Lower lobe of right lung (tissue), 2 donors: ENCODE measurements around the gene NFASC. TPM values are rescaled to one million over a fixed set of nuclear protein-coding genes. Genes with fewer than 3 reads are reported as not detected.

ENCODE experiments used
- ATAC-seq, 2 donors: fragments of 200-7000 bp; cut with Tn5 transposase; one replicate each; pipeline ENCODE4 v1.9.1; 2020 to 2022; ENCODE audit warnings: mild to moderate bottlenecking in 2 of 2, moderate library complexity in 2 of 2
- DNase-seq: peaks from one replicate; pipeline ENCODE4 v3.0.0-alpha.2; 2020
- H3K27ac ChIP-seq: fragments of 200-600 bp; one replicate; pipeline ENCODE4 v1.8.0; 2022
- H3K27me3 ChIP-seq: fragments of 200-600 bp; one replicate; pipeline ENCODE4 v1.8.0; 2022; ENCODE audit warnings: low read depth
- H3K36me3 ChIP-seq: fragments of 200-600 bp; one replicate; pipeline ENCODE4 v1.8.0; 2022; ENCODE audit warnings: mild to moderate bottlenecking
- H3K4me1 ChIP-seq: fragments of 200-600 bp; one replicate; pipeline ENCODE4 v1.8.0; 2022
- H3K4me3 ChIP-seq: fragments of 200-600 bp; one replicate; pipeline ENCODE4 v1.8.0; 2022; ENCODE audit warnings: mild to moderate bottlenecking
- H3K9me3 ChIP-seq: fragments of 200-600 bp; one replicate; pipeline ENCODE4 v1.8.0; 2022
- intact Hi-C: fragments of 100-400 bp; cut with DNase I; formaldehyde crosslinking; loops from one replicate; pipeline ENCODE4 v1.11.0; 2022
- total RNA-seq: library from RNA; stranded (reverse); fragmentation: NEBNext Ultra II Directional; extraction: Animal tissue kit (Norgen Biotek cat#: 25700); gene quantifications from one replicate; pipeline ENCODE4 v1.2.1, GENCODE V29; 2021
- TF ChIP-seq, protein P1 (sequence below): fragments of 200-600 bp; IDR thresholded peaks from one replicate; pipeline ENCODE4 v1.8.0; 2022; ENCODE audit warnings: antibody characterized with exemption, mild to moderate bottlenecking
- donor health status: DM: no; HTN: yes; CAD: no; lungs with severe emphysema.

Gene NFASC
- total RNA-seq, 1 donor from 2014 or later: 12.2 TPM

DNA sequence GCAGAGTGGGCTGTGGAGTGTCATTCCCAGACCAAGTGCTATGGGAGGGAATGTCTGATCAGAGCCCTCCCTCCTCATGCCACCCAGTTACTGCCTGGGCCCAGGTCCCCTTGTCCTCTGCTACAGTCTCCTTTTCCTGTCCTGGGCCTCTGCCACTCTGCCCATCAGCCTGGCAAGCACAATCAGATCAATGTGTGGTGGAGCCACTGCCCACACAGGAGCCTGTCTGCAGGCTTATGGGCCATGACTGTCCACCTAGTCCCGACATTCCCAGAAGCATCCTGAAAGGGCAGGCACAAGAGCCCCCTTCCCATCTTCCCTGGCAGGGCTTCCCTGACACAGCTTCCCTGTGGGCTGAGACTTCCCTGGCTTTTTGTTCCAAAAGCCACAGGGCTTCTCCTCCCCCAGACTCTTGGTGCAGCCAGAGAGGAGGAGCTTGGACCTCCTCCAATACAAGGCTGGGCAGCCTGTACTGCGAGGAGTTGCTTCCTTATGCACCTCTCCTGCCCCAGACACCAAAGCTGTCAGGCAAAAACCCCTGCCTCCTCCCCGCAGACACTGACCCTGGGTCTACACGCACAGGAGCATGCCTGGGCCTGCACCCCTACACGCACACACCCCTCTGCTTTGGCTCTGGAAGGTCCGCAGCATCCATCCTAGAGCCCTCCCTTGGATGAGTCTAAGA lies 143.2 kb downstream of the NFASC start:
- Histone ChIP-seq H3K4me1 (peaks cover 9% of the 10 kb centered on the region), H3K4me3 (no peak overlapping the region), H3K9me3 (no peaks in the 10 kb centered on the region), H3K27me3 (no peaks in the 10 kb centered on the region), H3K27ac (no peak overlapping the region), H3K36me3 (no peaks in the 10 kb centered on the region)
- TF ChIP-seq, protein P1, sequence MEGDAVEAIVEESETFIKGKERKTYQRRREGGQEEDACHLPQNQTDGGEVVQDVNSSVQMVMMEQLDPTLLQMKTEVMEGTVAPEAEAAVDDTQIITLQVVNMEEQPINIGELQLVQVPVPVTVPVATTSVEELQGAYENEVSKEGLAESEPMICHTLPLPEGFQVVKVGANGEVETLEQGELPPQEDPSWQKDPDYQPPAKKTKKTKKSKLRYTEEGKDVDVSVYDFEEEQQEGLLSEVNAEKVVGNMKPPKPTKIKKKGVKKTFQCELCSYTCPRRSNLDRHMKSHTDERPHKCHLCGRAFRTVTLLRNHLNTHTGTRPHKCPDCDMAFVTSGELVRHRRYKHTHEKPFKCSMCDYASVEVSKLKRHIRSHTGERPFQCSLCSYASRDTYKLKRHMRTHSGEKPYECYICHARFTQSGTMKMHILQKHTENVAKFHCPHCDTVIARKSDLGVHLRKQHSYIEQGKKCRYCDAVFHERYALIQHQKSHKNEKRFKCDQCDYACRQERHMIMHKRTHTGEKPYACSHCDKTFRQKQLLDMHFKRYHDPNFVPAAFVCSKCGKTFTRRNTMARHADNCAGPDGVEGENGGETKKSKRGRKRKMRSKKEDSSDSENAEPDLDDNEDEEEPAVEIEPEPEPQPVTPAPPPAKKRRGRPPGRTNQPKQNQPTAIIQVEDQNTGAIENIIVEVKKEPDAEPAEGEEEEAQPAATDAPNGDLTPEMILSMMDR: no peak
- no peak for DNase-seq
- no peak for ATAC-seq
- intact Hi-C loops: no loop called here

DNA sequence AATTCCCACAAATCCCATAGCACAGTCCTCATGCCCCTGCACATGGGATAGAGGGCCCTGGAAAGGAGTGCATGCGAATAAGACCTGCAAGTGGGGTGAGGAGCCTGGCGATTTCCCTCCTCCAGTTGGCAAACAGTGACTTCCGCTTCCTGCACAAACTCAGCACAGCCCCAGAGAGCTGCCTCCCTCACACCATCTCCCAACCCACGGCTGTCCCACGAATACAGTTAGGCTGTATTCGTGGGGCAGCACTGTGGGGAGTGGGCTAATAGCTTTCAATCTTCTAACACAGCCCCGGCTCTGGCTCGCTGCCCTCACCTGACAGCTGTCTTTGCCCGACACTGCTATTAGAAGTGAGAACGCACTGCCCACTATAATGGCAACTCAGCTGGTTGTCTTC lies 144.1 kb downstream of the NFASC start:
- ATAC-seq: no peak
- no peaks in the 10 kb centered on the region for H3K27me3 ChIP-seq
- TF ChIP-seq, protein P1: no peak
- peaks cover 9% of the 10 kb centered on the region for H3K4me1 ChIP-seq
- no peaks in the 10 kb centered on the region for H3K36me3 ChIP-seq
- DNase-seq: no peak
- no peak overlapping the region for H3K4me3 ChIP-seq
- intact Hi-C loops: no loop called here
- no peaks in the 10 kb centered on the region for H3K9me3 ChIP-seq
- H3K27ac ChIP-seq: no peak overlapping the region

DNA sequence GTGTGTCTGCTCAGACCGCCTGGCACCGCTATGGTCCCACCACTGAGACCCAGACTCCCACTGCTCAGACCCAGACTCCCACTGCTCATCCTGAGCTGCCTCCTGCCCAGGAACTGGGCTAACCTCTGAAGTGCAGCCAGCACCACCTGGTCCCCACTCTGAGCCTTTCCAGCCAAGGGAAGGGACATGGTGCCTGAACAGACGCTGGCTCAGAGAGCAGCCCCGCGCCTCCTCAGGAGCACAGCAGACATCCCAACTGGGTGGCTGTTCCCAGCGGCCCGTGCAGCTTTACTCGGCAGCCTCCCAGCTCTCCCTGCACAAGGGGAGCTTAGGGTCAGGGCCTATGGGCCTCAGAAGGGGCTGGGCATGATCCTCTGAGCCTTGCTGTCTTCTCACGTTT lies 144.6 kb downstream of the NFASC start:
- Histone ChIP-seq H3K9me3 (no peaks in the 10 kb centered on the region), H3K27me3 (no peaks in the 10 kb centered on the region), H3K4me3 (no peak overlapping the region), H3K36me3 (no peaks in the 10 kb centered on the region), H3K4me1 (peaks cover 9% of the 10 kb centered on the region), H3K27ac (no peak overlapping the region)
- TF ChIP-seq, protein P1: no peak
- no peak for ATAC-seq
- intact Hi-C loops: no loop called here
- DNase-seq: no peak

DNA sequence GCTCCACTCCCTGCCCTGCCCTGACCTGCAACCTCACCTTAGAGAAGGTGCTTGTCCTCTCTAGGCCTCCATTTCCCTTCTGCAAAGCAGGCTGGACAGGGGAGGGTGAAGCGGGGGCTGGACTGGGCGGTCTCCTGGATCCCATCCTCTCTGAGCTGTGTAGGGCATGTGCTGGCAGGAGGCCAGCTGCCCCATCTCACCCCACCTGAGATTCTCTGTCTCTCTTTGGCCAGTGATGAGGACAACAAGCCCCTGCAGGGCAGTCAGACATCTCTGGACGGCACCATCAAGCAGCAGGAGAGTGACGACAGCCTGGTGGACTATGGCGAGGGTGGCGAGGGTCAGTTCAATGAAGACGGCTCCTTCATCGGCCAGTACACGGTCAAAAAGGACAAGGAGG lies 145.4 kb downstream of the NFASC start:
- Histone ChIP-seq H3K4me3 (no peak overlapping the region), H3K27me3 (no peaks in the 10 kb centered on the region), H3K27ac (no peak overlapping the region), H3K9me3 (no peaks in the 10 kb centered on the region), H3K36me3 (no peaks in the 10 kb centered on the region), H3K4me1 (peaks cover 9% of the 10 kb centered on the region)
- ATAC-seq (no peak), DNase-seq (no peak)
- TF ChIP-seq, protein P1: no peak
- intact Hi-C loops: no loop called here

DNA sequence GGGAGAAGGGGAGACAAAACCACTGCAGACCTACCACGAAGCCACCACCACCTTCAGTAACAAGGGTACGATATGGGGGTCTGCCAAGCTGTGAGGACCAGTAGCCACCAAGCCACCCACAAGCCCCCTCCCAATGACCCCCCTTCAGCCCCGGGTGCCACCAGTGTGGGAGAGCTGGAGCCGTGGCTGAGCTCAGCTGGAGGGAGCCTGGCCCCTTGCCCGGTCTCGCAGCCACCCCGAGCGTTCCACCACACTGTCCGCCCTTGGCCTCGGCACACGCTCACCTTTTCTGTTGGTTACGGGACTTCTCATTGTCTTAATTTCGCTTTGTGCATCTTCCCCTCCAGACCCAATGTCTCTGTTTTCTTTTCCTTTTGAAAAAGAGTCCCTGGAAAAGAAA lies 145.9 kb downstream of the NFASC start:
- H3K9me3 ChIP-seq: no peaks in the 10 kb centered on the region
- DNase-seq: no peak
- H3K27me3 ChIP-seq: no peaks in the 10 kb centered on the region
- TF ChIP-seq, protein P1: no peak
- H3K27ac ChIP-seq: no peak overlapping the region
- intact Hi-C loops: no loop called here
- no peak overlapping the region for H3K4me3 ChIP-seq
- H3K36me3 ChIP-seq: no peaks in the 10 kb centered on the region
- H3K4me1 ChIP-seq: peaks cover 9% of the 10 kb centered on the region
- ATAC-seq: no peak
